Fibroblast of villous mesenchyme (primary cell): ENCODE measurements around the gene ELOB. TPM values are rescaled to one million over a fixed set of nuclear protein-coding genes. Genes with fewer than 3 reads are reported as not detected.
A peak's percentile ranks its signal among the peaks of the same experiment; 100 is the strongest.

ENCODE experiments used
- DNase-seq: peaks from one replicate; pipeline ENCODE4 v3.0.0-alpha.2; 2010; ENCODE audit warnings: low read depth
- H3K4me3 ChIP-seq: 2 replicates; pipeline ENCODE4 v1.5.1; 2011; ENCODE audit warnings: low read depth, mild to moderate bottlenecking, low read length
- total RNA-seq: library from RNA; depleted of rRNA; stranded (reverse); fragments of >200 nt; gene quantifications from 2 replicates; pipeline ENCODE4 v1.2.3, GENCODE V29; 2012
- TF ChIP-seq, protein P1 (sequence below): IDR thresholded peaks from 2 replicates; pipeline ENCODE4 v1.5.1; 2012; ENCODE audit warnings: low read depth, mild to moderate bottlenecking, low read length; ENCODE audit not compliant: insufficient read depth

Gene ELOB
- total RNA-seq, 1 donor = 203 TPM

GRCh38 chr16:2787961-2788360 lies 10.9 kb upstream of the ELOB start:
- DNase-seq = no peak
- TF ChIP-seq, protein P1, sequence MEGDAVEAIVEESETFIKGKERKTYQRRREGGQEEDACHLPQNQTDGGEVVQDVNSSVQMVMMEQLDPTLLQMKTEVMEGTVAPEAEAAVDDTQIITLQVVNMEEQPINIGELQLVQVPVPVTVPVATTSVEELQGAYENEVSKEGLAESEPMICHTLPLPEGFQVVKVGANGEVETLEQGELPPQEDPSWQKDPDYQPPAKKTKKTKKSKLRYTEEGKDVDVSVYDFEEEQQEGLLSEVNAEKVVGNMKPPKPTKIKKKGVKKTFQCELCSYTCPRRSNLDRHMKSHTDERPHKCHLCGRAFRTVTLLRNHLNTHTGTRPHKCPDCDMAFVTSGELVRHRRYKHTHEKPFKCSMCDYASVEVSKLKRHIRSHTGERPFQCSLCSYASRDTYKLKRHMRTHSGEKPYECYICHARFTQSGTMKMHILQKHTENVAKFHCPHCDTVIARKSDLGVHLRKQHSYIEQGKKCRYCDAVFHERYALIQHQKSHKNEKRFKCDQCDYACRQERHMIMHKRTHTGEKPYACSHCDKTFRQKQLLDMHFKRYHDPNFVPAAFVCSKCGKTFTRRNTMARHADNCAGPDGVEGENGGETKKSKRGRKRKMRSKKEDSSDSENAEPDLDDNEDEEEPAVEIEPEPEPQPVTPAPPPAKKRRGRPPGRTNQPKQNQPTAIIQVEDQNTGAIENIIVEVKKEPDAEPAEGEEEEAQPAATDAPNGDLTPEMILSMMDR = no peak

DNA sequence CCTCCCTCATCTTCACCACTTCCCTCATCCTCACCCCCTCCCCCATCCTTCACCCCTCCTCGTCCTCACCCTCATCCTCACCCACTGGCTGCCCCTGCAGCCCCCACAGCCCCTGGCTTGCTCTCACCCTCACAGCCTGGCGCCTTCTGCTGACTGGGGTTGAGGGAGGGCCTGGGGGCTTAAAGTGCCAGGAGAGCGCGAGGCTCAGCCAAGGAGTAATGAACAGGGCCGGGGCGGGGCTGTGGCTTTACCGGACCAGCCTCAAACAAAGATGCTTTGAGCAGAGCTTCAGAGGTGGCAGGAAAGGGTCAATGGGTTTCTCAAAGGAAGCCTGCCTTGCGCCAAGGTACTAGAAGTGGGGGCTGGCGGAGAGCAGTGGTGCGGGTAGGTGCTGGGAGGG lies 10.3 kb upstream of the ELOB start, which contains the start of gene PRSS33:
TSS of gene PRSS33 (minus strand) at position 155 of the 400 bp plus-strand sequence. CDS start 1,013 bp downstream, outside the sequence.
- DNase-seq = no peak
- no peak within 1 kb of the TSS for H3K4me3 ChIP-seq
- TF ChIP-seq, protein P1 = no peak

More at GRCh38 chr16:2787961-2788360, 10.9 kb upstream of the ELOB start:
- H3K4me3 ChIP-seq = no peak overlapping the region

- TF ChIP-seq, protein P1 = no peak
- no peak for DNase-seq
- H3K4me3 ChIP-seq = no peak overlapping the region
Measured at GRCh38 chr16:2786826-2787151, 9.7 kb upstream of the ELOB start.

DNA sequence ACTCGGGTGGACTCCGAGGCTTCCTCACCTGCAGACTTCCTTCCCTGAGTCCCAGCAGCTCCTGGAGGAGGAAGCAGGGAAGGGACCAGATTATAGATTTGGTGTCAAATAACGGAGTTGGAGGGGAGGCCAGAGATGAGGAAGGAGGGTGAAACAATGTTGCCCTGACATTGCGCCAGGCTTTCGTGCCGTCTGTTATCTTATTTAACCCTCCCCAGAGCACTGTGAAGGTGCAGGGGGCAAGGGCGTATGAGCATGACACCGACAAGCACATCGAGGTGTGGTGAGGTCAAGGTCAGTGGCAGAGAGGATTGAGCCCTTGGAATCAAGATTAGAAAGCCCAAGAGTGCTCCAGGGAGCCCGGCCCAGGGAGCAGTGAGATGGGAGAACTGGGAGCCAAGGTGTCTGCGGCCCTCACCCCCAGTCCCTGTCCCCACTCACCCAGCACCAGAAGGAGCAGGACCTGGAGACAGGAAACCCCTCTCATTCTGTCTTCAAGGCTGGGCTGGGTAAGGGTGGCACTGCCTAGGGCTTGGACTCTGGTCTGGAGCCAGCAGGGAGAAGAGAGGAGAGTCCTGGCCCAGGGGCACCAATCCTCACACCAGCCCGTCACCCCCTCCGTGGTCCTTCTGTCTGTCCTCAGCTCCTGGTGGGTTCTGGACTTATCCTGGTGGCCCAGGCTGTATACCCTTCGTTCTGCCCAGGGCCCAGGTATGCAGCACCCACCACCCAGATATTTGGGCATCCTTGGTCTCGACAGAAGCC lies 9.2 kb upstream of the ELOB start:
- TF ChIP-seq, protein P1 = no peak
- H3K4me3 ChIP-seq = no peak overlapping the region
- no peak for DNase-seq

GRCh38 chr16:2785101-2785991 lies 8.3 kb upstream of the ELOB start:
- TF ChIP-seq, protein P1 = peak; percentile 6
- H3K4me3 ChIP-seq = no peak overlapping the region

DNA sequence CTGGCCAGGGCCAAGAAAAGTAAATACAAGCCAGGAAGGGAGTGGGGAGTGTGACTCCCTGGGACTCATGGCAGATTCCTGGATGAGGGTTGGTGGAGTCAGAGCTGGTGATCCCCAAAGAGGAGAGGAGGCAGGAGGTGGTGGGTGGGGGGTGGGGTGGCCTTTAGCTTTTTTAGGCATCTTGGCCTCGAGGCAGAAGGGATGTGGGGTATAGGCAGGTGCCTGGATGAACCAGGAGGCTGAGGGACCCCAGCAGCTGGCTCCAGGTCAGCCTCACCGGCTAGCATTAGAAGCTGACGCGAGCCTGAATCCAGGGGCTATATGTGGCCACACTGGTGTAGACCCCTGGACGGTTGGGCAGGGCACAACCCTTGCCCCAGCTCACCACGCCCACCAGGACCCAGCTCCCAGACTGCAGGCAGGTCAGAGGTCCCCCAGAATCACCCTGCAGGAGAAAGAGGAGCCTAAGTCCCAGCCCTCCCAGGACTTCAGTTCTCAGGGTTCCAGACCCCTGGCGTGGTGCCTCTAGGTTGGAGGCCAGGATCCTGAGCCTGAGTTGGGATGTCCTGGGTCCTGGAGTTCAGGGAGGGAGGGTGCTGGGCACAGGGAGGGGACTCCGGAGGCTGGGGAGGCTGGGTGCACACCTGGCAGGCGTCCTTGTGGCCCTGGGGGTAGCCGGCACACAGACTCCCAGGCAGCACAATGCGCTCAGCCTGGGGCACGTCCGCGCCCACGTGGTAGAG lies 7.4 kb upstream of the ELOB start:
- no peak overlapping the region for H3K4me3 ChIP-seq
- DNase-seq = no peak
- TF ChIP-seq, protein P1 = no peak

More at GRCh38 chr16:2785101-2785991, 8.3 kb upstream of the ELOB start:
- DNase-seq = no peak
